ENCODE measurements around the gene ALG9. TPM values are rescaled to one million over a fixed set of nuclear protein-coding genes. Genes with fewer than 3 reads are reported as not detected.

The ALG9 gene
- polyA plus RNA-seq, 3 donors = 7.4 to 7.9 (median 7.8) TPM

GRCh38 chr11:111743700-111744099, 127.7 kb downstream of the ALG9 start:
- no peak overlapping the region for H3K27ac Mint-ChIP-seq
- DNase-seq = no peak
- Histone ChIP-seq H3K4me2 (replicated peaks; ENCODE audit: extremely low read depth, low read length, poor library complexity, severe bottlenecking) (no peak overlapping the region), H3K36me3 (replicated peaks in 1 of 2; ENCODE audit: control insufficient read depth in 1 of 2, insufficient read depth in 2 of 2, low read length in 2 of 2) (peaks cover 87 to 99% of the 10 kb centered on the region in 2 donors), H2AFZ (ENCODE audit: insufficient read depth, low read depth, low read length, poor library complexity, severe bottlenecking) (no peak overlapping the region), H3K4me1 (ENCODE audit: control insufficient read depth in 1 of 2, insufficient read depth in 2 of 2, low read length in 2 of 2) (no peaks in the 10 kb centered on the region), H3K4me3 (replicated peaks in 1 of 3; ENCODE audit: low read depth in 2 of 3, low read length in 3 of 3) (no peak overlapping the region), H3K79me2 (ENCODE audit: insufficient read depth, low read length) (no peaks in the 10 kb centered on the region), H3K9ac (ENCODE audit: insufficient read depth, low read length, poor library complexity, severe bottlenecking) (no peak overlapping the region), H3K9me3 (replicated peaks in 1 of 2; ENCODE audit: control insufficient read depth in 1 of 2, insufficient read depth in 1 of 2, low read length in 2 of 2) (no peaks in the 10 kb centered on the region), H4K20me1 (ENCODE audit: insufficient read depth, low read length) (no peaks in the 10 kb centered on the region), H3K27ac (ENCODE audit: low read depth in 1 of 2, low read length in 2 of 2) (no peak overlapping the region), H3K27me3 (ENCODE audit: control insufficient read depth in 2 of 2, insufficient read depth in 2 of 2, low read length in 2 of 2) (no peaks in the 10 kb centered on the region)
- peaks cover 78 to 93% of the 10 kb centered on the region in 2 donors for H3K36me3 Mint-ChIP-seq
- H3K27me3 Mint-ChIP-seq (ENCODE audit: low read depth in 3 of 3) = no peaks in the 10 kb centered on the region
- H3K4me3 Mint-ChIP-seq = no peak overlapping the region
- intact Hi-C loops (cut with micrococcal nuclease) = no loop called here
- no peaks in the 10 kb centered on the region for H3K4me1 Mint-ChIP-seq
- WGBS (ENCODE audit: insufficient coverage) = 100% methylated on average over 2 of the region's 2 CpGs
- H3K9me3 Mint-ChIP-seq = peaks cover 0 to 3% (median 0%) of the 10 kb centered on the region in 7 donors
- TF ChIP-seq CTCF (IDR thresholded peaks at IDR 0.05) = no peak

- Histone ChIP-seq H3K9me3 (replicated peaks in 1 of 2; ENCODE audit: control insufficient read depth in 1 of 2, insufficient read depth in 1 of 2, low read length in 2 of 2) (no peaks in the 10 kb centered on the region), H3K4me3 (replicated peaks in 1 of 3; ENCODE audit: low read depth in 2 of 3, low read length in 3 of 3) (no peak overlapping the region), H2AFZ (ENCODE audit: insufficient read depth, low read depth, low read length, poor library complexity, severe bottlenecking) (no peak overlapping the region), H3K9ac (ENCODE audit: insufficient read depth, low read length, poor library complexity, severe bottlenecking) (no peak overlapping the region), H4K20me1 (ENCODE audit: insufficient read depth, low read length) (no peaks in the 10 kb centered on the region), H3K4me2 (replicated peaks; ENCODE audit: extremely low read depth, low read length, poor library complexity, severe bottlenecking) (no peak overlapping the region), H3K79me2 (ENCODE audit: insufficient read depth, low read length) (no peaks in the 10 kb centered on the region), H3K27ac (ENCODE audit: low read depth in 1 of 2, low read length in 2 of 2) (no peak overlapping the region), H3K4me1 (ENCODE audit: control insufficient read depth in 1 of 2, insufficient read depth in 2 of 2, low read length in 2 of 2) (no peaks in the 10 kb centered on the region), H3K27me3 (ENCODE audit: control insufficient read depth in 2 of 2, insufficient read depth in 2 of 2, low read length in 2 of 2) (no peaks in the 10 kb centered on the region), H3K36me3 (replicated peaks in 1 of 2; ENCODE audit: control insufficient read depth in 1 of 2, insufficient read depth in 2 of 2, low read length in 2 of 2) (peaks cover 73 to 98% of the 10 kb centered on the region in 2 donors)
- no peak for DNase-seq
- no peak overlapping the region for H3K27ac Mint-ChIP-seq
- no peak for TF ChIP-seq CTCF (IDR thresholded peaks at IDR 0.05)
- peaks cover 69 to 84% of the 10 kb centered on the region in 2 donors for H3K36me3 Mint-ChIP-seq
- no CpG with 5 or more reads among the region's 2 CpGs for WGBS (ENCODE audit: insufficient coverage)
- peaks cover 0 to 2% (median 0%) of the 10 kb centered on the region in 3 donors for H3K27me3 Mint-ChIP-seq (ENCODE audit: low read depth in 3 of 3)
- no peak overlapping the region for H3K4me3 Mint-ChIP-seq
- H3K9me3 Mint-ChIP-seq = peaks cover 0 to 3% (median 0%) of the 10 kb centered on the region in 7 donors
- H3K4me1 Mint-ChIP-seq = peaks cover 5% of the 10 kb centered on the region
- intact Hi-C loops (cut with micrococcal nuclease) = no loop called here
Measured at GRCh38 chr11:111741751-111742150, 129.6 kb downstream of the ALG9 start.
